ENCODE results near the gene FURIN.
"Not testable (repeated sequence)": the region's sequence is repeated elsewhere in the genome, so short reads cannot be mapped to it uniquely, and the experiment has no call there.

Gene FURIN

DNA sequence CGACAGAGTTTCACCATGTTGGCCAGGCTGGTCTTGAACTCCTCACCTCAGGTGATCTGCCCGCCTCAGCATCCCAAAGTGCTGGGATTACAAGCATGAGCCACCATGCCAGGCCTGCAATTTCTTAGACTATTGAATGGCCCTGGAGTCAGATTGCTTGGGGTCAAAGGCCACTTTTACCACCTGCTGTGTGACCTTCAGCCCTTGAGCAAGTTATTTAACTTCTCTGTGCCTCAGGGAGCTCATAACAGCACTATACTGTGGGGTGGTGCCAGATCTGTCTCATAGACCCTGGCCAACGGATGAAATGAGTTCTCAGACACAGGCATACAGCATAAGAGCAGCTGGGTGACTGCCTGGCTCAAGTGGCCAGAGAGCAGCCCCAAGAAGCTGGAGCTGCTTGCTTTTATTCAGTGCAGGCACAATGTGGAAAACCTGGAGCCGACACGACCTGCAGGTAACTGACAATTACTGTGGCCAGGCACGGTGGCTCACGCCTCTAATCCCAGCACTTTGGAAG, 44.9 kb upstream of the FURIN start:
- Histone ChIP-seq H3K4me3 (ENCODE audit: severe bottlenecking) (no peak overlapping the region), H3K4me1 (ENCODE audit: insufficient read depth, poor library complexity, severe bottlenecking) (no peaks in the 10 kb centered on the region), H3K27me3 (ENCODE audit: insufficient read depth, poor library complexity, severe bottlenecking) (no peaks in the 10 kb centered on the region), H3K9me3 (ENCODE audit: severe bottlenecking) (no peaks in the 10 kb centered on the region), H3K36me3 (ENCODE audit: low read depth) (no peaks in the 10 kb centered on the region), H3K27ac (ENCODE audit: poor library complexity, severe bottlenecking) (no peak overlapping the region)
- TF ChIP-seq, protein P1, sequence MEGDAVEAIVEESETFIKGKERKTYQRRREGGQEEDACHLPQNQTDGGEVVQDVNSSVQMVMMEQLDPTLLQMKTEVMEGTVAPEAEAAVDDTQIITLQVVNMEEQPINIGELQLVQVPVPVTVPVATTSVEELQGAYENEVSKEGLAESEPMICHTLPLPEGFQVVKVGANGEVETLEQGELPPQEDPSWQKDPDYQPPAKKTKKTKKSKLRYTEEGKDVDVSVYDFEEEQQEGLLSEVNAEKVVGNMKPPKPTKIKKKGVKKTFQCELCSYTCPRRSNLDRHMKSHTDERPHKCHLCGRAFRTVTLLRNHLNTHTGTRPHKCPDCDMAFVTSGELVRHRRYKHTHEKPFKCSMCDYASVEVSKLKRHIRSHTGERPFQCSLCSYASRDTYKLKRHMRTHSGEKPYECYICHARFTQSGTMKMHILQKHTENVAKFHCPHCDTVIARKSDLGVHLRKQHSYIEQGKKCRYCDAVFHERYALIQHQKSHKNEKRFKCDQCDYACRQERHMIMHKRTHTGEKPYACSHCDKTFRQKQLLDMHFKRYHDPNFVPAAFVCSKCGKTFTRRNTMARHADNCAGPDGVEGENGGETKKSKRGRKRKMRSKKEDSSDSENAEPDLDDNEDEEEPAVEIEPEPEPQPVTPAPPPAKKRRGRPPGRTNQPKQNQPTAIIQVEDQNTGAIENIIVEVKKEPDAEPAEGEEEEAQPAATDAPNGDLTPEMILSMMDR (IDR thresholded peaks at IDR 0.05; ENCODE audit: poor library complexity, severe bottlenecking), result no peak
- ATAC-seq (ENCODE audit: low read depth) (no peak), DNase-seq (ENCODE audit: low spot score) (no peak)

DNA sequence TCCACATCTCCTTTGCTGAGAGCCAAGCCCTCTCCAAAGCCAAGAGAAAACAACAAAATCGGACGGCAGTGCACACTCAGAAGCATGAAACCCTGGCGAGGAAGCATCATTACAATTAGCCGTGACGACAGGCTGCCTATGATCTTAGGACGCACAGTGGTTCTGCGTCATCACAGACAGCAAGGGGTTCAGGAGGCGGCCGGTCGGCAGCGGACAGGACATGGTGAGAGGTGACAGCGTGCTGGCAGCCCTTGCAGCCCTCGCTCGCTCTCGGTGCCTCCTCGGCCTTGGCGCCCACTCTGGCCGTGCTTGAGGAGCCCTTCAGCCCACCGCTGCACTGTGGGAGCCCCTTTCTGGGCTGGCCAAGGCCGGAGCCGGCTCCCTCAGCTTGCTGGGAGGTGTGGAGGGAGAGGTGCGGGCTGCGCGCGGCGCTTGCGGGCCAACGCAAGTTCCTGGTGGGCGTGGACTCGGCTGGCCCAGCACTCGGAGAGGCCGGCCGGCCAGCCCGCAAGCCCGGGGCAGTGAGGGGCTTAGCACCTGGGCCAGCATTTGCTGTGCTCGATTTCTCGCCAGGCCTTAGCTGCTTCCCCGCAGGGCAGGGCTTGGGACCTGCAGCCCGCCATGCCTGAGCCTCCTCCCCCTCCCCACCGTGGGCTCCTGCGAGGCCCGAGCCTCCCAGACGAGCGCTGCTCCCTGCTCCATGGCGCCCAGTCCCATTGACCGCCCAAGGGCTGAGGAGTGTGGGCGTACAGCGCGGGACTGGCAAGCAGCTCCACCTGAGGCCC, 43.1 kb upstream of the FURIN start:
- not testable (repeated sequence) for H3K27ac ChIP-seq (ENCODE audit: poor library complexity, severe bottlenecking); H3K4me3 ChIP-seq (ENCODE audit: severe bottlenecking); H3K4me1 ChIP-seq (ENCODE audit: insufficient read depth, poor library complexity, severe bottlenecking); ATAC-seq (ENCODE audit: low read depth); H3K27me3 ChIP-seq (ENCODE audit: insufficient read depth, poor library complexity, severe bottlenecking); DNase-seq (ENCODE audit: low spot score); H3K36me3 ChIP-seq (ENCODE audit: low read depth); H3K9me3 ChIP-seq (ENCODE audit: severe bottlenecking)

DNA sequence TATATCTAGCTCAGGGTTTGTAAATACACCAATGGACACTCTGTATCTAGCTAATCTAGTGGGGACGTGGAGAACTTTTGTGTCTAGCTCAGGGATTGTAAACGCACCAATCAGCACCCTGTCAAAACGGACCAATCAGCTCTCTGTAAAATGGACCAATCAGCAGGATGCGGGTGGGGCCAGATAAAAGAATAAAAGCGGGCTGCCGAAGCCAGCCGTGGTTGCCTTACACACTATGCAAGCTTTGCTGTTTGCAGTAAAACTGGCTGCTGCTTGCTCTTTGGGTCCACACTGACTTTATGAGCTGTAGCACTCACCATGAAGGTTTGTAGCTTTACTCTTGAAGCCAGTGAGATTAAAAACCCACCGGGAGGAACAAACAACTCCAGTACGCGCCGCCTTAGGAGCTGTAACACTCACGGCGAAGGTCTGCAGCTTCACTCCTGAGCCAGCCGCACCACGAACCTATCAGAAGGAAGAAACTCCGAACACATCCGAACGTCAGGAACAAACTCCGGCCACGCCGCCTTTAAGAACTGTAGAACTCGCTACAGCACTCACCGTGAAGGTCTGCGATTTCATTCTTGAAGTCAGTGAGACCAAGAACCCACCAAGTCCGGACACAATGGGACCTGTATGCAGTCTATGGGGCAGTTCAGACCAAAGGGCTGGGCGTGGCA, 42.0 kb upstream of the FURIN start:
- H3K36me3 ChIP-seq (ENCODE audit: low read depth); H3K27me3 ChIP-seq (ENCODE audit: insufficient read depth, poor library complexity, severe bottlenecking); DNase-seq (ENCODE audit: low spot score); H3K9me3 ChIP-seq (ENCODE audit: severe bottlenecking); H3K4me1 ChIP-seq (ENCODE audit: insufficient read depth, poor library complexity, severe bottlenecking); H3K4me3 ChIP-seq (ENCODE audit: severe bottlenecking); H3K27ac ChIP-seq (ENCODE audit: poor library complexity, severe bottlenecking); ATAC-seq (ENCODE audit: low read depth): not testable (repeated sequence)

DNA sequence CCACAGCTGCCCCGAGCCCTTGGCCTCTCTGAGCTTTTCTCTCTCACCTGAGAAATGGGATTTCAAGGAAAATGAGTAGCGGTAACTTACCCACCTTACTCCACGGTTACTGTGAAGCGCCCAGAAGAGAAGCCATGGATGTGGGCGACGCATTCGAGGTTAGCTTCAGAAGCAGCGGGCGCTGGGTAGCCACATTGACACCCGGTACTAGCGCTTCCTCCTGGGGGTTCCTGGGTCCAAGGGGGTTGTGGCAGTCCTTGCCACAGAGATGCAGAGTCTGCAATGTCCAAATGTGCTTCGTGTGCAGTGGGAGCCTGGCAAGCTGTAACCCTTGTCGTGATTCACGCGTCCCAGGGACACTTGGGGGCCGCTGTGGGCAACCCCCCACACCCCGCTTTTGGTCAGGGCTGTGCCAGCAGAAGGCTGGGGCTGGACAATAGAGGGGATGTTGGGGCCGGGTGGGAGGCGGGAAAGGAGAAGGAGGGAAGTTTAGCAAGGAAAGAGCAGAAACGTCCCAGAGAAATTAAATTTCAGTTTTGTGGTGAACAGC, 41.4 kb upstream of the FURIN start:
- DNase-seq (ENCODE audit: low spot score) (no peak), ATAC-seq (ENCODE audit: low read depth) (no peak)
- H3K4me1 ChIP-seq (ENCODE audit: insufficient read depth, poor library complexity, severe bottlenecking), result no peaks in the 10 kb centered on the region
- no peak overlapping the region for H3K27ac ChIP-seq (ENCODE audit: poor library complexity, severe bottlenecking)
- H3K9me3 ChIP-seq (ENCODE audit: severe bottlenecking), result no peaks in the 10 kb centered on the region
- no peaks in the 10 kb centered on the region for H3K27me3 ChIP-seq (ENCODE audit: insufficient read depth, poor library complexity, severe bottlenecking)
- TF ChIP-seq, protein P1 (IDR thresholded peaks at IDR 0.05; ENCODE audit: poor library complexity, severe bottlenecking), result no peak
- no peaks in the 10 kb centered on the region for H3K36me3 ChIP-seq (ENCODE audit: low read depth)
- H3K4me3 ChIP-seq (ENCODE audit: severe bottlenecking), result no peak overlapping the region

DNA sequence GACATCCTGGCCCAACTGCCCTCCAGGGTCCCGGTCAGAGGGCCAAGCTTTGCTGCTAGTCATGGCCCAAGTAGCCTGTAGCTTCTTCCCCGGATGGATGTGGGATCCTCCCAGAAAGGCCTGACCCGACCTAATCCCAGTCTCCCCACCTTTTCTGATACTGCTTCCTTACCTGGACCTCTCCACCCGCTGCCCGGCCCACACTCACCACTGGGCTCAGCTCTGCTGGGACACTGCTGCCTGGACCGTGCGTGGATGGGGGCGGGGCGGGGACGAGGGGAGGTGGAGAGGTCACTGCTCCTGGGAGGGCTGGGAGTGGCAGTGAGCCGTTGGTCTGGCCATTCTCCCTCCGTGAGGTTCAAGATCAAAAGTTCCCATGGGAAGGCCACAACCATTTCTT, 40.3 kb upstream of the FURIN start:
- DNase-seq (ENCODE audit: low spot score) (no peak), ATAC-seq (ENCODE audit: low read depth) (no peak)
- no peaks in the 10 kb centered on the region for H3K9me3 ChIP-seq (ENCODE audit: severe bottlenecking)
- H3K27me3 ChIP-seq (ENCODE audit: insufficient read depth, poor library complexity, severe bottlenecking), result no peaks in the 10 kb centered on the region
- H3K4me1 ChIP-seq (ENCODE audit: insufficient read depth, poor library complexity, severe bottlenecking), result no peaks in the 10 kb centered on the region
- H3K36me3 ChIP-seq (ENCODE audit: low read depth), result no peaks in the 10 kb centered on the region
- H3K27ac ChIP-seq (ENCODE audit: poor library complexity, severe bottlenecking), result no peak overlapping the region
- TF ChIP-seq, protein P1 (IDR thresholded peaks at IDR 0.05; ENCODE audit: poor library complexity, severe bottlenecking), result no peak
- no peak overlapping the region for H3K4me3 ChIP-seq (ENCODE audit: severe bottlenecking)

Measured in RWPE2 (cell line).